Stimulated activated CD4-positive, alpha-beta T cell treated with anti-CD3 and anti-CD28 coated beads, Interleukin-4, amount 100 ng/mL, for 4 hours (primary cell): ENCODE data around the gene ACTR1A.

Experiments
- DNase-seq, 2 experiments: peaks; one replicate each; pipeline ENCODE4 v3.0.0-alpha.2; 2020

The ACTR1A gene

DNA sequence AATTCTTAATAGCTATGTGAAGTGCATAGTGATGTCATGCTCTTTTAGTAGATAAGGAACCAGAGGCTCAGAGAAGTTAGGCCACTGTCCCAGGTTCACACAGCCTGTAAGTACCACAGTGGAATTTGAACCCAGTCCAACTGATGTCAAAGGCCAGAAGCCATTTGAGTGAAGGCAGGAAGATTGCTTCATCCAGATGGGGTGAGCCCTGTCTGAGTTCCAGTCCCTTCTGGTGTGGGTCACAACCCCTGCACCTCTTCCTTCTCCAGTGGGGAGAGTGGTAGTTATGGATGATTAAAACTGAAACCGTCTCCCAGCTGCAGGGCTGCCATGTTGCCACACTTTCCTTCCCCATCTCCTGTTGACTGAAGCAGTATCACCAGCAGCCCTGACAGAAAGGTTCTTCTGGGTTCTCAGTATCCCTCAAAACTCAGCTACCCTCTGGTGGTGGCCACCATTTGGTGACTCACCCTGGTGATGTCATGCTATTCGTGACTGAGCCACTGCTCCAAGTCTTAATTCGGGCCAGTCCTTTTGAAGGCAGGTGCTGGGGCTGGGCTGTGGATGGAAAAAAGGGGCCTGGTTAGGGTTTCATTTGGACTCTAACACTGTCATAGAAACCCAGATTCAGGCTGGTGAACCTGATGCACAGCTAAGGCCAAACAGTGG is 49.7 kb downstream of the ACTR1A start:
- DNase-seq, result peak; percentile 44 to 56

DNA sequence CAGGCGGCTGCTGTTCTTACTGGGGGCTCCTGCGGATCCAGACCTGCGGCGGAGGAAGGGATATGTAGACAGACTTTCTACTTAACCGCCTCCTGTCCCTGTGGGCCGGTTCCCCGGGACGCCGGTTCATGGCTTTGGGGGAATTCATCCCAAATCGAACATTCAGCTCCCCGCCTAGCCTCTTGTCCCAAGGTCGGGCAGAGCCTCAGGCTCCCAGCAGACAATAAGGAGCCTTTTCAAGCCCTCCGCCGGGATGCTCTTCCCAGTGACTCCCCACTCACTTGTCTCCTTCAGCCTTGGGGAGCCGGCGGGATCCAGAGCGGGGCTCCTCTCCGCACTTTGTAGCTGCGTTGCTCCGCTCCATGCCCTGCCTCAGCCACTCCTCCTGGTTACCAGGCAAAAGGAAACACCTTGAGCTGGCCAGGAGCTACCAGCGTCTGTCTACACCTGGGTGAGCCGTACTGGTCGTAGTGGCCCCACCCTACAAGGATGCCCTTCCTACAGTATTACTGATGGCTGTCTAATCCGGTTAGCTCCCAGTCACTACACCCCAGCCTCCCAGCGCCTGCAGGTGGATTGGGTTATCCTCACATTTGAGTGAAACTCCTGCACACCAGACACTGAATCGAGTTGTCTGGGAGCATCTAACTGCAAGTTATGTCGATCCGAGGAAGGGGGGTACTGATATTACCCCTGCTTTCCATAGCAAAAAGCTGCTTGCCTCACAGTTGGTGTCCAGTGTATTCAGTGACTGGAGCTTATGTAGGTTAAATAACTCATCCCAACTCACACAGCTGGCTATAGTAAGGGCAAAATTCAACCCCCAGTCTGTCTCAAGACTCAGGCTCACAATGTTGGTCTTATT is 51.2 kb downstream of the ACTR1A start, which contains the start of gene C10orf95:
Gene C10orf95 (minus strand): TSS at position 439 of the 865 bp plus-strand sequence. CDS start 450 bp downstream, outside the sequence.
- no peak for DNase-seq

DNA sequence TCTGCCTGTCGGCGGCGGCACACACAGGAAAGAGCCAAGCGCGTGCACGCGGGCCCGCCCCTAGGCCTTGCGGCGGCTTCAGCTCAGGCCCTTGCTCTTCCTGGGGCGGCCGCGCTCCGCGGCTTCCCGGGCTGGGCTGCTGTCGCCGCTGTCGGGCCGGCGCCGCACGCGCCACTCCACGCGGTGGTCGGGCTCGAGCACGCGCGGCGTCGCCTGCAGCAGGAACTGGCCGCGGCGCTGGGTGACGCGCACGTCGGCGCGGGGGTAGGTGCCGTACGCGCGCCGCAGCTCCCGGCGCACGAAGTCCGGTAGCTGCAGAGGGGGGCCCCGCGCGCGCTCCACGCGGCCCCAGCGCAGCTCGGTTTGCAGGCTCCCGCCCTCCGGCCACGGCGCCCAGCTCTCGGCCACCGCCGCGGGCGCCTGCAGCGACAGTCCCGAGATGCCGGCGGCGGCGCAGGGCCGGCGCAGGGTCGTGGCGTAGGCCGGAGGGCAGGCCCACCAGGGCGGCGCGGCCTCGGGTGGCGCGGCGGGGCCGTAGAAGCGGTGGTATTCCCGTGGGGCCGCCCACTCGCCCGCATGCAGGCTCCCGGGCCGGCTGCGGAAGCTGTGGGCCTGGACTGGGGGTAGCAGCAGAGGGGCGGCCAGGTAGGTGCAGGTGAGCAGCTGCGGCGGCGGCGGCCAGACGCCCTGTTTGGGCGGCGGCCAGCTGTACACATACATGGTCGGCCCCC is 52.0 kb downstream of the ACTR1A start:
- DNase-seq, result peak; percentile 82 to 86

DNA sequence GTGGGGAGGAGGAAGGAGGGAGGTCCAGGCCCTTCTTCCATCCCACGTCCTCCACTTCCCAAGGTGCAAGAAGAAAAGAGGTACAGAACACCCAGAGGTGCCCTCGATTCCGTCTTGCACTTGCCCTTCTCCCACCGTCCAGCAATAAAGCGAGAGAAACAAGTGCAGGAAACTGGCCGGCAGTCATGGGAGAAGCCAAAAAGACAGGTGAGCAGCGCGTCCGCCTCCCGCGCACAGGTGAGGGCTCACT is 52.5 kb downstream of the ACTR1A start:
- no peak for DNase-seq

DNA sequence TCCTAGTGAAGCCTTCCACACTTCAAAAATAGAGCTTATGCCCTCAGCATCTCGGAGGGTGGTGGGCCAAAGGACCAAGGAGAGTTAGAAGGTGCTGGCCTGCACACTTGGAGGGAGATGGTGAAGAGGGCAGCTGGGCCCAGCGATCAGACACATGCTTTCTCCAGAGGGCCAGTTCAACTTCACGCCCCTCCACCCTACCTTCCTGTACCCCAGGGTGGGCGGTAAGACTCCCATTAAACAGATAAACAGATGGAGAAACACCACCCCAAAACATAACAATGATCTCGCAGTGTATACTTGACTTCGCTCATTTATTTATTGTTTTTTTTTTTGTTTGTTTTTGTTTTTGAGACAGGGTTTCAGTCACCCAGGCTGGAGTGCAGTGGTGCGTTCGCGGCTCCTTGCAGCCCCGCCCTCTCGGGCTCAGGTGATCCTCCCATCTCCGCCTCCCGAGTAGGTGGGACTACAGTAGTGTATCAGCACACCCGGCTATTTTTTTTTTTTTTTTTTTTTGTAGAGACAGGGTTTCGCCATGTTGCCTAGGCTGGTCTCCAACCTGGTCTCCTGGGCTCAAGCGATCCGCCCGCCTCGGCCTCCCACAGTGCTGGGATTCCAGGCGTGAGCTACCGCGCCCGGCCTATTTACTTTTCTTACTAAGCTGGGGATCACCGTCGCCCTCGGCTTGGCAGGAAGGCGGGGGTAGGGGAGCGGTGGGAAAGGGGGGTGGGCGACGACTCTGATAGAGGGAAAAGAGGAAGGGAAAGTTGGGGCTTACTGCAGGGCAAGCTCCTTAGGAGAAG is 53.0 kb downstream of the ACTR1A start:
- DNase-seq, result peak; percentile 78 to 90

DNA sequence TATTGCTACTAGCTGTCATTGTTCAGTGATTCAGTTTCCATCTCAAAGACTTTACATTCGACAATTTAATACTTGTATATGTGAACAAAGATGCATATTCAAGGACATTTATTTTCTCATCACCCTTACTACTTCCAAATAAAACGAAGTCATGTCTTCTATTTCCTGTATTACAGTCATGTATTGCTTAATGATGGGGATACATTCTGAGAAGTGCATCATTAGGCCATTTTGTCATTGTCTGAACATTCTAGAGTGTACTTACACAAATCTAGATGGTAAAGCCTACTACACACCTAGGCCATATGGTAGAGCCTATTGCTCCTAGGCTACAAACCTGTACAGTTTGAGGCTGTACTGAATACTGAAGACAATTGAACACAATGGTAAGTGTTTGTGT is 57.7 kb downstream of the ACTR1A start:
- no peak for DNase-seq

DNA sequence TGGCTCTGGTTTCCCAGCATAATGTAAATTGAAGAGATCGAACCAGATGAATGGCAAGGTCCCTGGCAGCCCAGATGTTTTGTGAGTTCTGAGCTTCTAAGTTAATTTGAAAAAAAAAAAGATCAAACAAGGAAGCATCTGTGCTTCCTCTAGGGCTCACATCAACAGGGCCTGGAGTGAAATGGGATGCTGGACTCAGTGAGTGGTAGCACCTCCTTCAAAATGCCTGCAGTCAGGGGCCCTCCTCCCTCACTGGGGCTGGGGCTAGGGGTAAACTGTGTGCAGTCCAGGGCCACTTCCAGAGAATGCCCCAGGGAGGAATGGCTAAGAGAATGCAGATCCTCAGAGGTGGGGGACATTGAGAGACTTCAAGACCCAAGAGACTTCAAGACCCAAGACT is 64.1 kb downstream of the ACTR1A start:
- no peak for DNase-seq

DNA sequence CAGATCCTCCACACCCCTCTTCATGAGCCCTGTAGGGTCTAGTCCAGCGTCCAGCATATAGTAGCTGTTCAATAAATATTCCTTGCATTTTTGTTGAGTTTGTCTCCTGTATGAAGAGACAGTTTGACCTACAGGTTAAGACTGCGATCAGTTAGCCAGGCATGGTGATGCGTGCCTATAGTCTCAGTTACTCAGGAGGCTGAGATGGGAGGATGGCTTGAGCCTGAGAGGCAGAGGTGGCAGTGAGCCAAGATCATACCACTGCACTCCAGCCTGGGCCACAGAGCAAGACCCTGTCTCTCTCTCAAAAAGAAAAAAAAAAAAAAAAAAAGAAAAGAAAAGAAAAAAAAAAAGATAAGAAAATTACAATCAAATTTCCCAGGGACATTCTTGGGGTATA is 65.0 kb downstream of the ACTR1A start:
- DNase-seq, result no peak

DNA sequence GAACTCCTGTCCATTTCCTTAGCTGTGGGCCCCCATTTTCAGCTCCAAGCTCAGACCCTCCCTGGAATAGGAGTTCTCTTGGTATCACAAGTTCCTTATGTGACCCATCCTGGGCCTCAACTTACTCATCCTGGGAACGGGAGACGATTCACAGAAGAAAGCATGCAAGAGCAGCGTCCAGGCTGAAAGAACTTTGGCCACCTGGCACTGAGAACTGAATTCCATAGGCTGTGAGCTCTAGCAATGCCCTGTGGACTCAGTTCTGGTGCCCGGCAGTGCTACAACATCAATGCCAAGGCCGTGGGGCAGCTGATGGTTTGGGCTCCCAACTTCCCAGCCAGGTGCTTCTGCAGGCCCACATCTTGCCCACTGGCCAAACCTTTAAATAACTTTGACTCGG is 66.2 kb downstream of the ACTR1A start:
- DNase-seq, result no peak

DNA sequence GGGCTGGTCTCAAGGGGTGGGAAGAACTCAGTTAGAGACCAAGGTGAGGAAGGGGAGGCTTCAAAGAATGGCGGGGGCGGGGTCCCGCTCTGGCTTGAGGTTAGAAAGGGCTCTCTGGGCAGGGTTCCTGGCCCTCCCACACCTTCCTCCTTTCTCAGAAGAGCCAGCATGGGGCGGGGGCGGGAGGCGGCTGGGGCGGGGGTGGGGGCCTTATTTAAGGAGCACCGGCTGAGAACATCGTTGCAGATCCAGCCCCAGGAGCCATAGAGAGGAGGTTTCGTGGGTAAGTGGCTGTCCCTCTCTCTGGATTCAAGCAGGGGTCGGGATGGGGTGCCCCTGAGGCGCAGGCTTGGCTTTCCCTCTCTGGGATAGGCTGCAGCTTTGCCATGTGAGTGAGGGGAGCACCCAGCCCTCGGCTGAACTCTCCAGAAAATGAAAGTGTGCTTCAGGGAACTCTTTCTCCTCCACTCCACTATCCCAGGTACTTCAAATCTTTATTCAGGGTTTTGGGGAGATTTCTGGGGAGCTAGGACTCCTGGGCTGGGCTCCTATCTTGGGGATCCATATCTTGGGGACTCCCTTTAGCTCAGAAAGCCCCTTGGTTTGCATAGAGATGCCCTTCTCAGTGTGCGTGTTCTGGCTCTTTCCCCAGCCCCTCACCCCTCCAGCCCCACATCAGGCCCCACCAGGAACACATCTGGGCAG is 66.8 kb downstream of the ACTR1A start:
- peak; percentile 39 to 69 for DNase-seq

DNA sequence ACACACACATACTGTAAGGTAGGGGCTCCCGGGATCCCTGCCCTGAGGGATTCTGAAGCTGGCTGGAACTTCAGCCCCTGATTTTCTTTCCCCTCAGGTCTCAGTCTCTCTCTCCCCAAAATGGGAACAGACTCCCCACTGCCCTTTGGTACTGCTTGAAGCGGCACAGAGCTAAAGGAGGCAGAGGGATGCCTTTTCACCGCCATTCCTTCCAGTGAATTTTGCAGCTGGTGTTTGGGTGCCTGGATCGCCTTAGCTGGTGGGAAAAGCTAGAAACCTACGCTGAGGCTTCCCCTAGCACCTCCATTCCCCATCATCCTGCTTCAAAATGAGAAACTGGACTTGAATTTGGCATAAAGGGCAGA is 67.4 kb downstream of the ACTR1A start:
- DNase-seq, result no peak

DNA sequence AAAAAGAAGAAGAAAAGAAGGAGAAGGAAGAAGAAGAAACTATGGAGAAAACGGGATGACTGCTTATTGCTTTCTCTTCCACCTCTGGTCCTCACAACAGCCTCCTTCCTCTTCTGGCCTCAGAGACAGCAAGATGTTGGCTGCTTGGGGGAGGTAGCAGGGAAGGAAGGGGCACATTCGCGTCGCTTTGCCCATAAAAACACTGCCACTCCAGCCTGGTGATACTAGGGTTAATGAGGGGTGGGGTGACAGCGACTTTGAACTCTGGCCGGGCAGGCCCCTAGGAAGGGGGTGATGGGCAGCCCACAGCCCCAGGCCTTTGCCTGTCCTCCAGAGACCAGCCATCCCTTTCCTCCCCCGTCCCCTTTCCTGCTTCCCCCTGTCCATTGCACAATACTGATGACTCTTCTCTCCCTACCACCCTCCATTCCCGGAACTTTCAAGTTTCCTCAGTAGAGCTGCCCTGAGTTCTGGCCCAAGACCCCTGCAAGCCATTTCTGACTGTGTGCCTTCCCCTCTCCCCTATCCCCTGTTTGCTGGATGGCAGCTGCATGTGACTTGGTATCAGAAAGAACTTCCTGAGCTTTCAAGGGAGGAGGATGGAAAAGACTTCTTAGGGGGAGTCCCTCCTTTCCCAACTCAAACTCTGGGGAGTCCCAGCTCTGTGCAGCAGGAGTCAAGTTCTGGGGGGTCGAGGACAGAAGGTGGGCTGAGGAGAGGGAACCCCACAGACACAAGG is 67.9 kb downstream of the ACTR1A start:
- no peak for DNase-seq

DNA sequence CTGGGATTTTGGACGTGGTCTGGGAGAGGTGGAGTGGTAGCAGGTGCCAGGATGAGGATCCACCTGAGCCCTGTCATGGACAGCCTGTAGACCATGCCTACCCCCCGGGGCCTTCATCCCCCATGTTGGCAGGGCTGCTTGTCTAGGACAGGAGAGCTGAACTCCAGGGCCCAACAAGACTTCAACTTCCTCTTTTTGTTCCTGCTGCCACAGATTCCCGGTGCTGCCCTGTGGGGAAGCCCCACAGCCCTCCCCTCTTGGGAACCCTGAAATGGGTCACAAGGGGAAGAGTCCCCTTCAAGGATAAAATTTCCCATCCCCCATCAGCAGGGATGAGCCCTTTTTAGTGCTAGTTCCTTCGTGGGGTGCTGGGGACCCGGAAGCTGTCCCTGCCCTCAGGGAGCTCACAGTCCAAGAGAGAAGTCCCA is 68.9 kb downstream of the ACTR1A start:
- DNase-seq, result no peak

DNA sequence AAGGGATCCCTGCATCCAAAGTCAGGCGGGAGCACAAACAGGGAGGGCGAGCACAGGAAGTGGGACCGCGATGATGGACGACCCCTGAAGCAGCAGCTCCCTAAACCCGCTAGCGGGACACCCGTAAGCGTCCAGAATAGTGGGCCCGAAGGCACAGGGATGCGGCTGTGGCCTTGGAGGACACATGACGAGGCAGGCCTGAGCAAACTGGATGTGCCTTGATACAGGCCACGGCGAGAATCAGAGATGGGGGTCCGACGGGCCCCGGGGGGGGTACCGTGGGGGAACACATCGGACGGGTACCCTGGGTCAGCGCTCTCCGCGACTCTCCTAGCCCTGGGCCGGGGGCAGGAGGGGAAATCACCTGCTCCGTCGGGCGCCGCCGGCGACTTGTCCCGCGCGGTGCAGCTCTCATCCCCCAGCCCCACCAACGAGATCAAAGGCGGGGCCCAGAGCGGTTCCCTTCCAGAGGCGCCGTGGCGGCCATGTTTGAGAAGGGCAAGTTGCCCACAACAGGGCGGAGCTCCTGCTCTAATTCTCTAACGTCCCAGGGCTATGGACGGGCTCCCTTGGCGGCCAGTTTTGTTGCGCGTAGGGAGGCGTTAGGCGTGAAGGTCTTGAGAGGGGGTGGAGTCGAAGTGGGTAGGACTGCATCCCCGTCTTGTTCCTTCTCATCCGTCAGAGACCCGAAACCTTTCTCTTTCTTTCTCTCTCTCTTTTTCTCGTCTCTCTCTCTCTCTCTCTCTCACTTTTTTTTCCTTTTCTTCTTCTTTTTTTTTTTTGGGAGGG is 70.2 kb downstream of the ACTR1A start, which contains the start of gene CUEDC2:
Gene CUEDC2 (minus strand): TSS at position 413 of the 789 bp plus-strand sequence. CDS start 7,386 bp downstream, outside the sequence.
- DNase-seq, result peak; percentile 90 to 95

DNA sequence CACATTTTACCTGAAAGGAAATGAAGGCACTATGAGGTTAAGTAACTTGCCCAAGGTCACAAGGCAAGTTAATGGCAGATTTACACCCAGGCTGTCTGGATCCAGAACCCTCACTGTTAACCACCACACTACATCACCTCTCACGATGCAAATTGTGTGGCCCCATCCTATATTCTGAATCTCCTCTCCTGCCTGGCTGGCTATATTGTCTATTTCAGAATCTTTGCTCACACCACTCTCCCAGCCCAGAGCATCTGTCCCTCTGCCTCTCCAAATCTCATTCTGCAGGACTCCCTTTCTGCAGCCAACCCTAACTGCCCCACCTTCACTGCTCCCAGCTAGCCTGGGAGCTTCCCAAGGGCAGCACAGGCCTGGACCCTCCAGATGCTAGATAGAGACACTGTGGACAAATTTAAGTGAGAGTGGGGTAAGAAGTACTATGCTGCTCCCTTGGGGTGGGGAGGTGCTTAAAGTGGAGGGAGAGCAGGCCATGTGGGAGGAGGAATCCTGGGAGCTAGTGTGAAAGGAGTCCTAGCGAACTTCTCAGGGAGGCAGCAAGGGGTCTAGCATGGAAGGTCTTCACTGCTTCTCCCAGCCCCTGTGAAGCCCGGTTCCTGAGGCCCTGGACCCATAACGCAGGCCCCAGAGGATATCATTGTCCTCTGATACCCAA is 70.9 kb downstream of the ACTR1A start:
- DNase-seq, result no peak

DNA sequence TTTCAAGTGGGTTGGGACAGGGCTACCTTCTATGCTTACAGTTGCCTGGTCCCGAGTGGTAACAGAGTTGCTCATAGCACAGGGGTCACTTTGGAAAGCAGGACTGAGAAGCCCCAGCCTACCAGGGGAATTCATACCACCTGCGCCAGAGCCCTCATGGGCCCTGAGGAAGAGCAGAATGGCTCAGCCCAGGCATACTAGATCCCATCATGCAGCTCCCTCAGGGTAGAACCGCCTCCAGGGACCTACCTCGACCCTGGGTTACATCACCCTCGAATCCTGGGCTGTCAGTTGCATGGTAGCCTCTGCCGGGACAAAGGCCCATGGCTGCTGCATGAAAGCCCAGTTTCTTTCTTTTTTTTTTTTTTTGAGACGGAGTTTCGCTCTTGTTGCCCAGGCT is 73.0 kb downstream of the ACTR1A start:
- no peak for DNase-seq
